ENCODE results near the gene LUC7L2.
A peak's percentile ranks its signal among the peaks of the same experiment; 100 is the strongest.
"Not testable (repeated sequence)": the region's sequence is repeated elsewhere in the genome, so short reads cannot be mapped to it uniquely, and the experiment has no call there.

The LUC7L2 gene, protein sequence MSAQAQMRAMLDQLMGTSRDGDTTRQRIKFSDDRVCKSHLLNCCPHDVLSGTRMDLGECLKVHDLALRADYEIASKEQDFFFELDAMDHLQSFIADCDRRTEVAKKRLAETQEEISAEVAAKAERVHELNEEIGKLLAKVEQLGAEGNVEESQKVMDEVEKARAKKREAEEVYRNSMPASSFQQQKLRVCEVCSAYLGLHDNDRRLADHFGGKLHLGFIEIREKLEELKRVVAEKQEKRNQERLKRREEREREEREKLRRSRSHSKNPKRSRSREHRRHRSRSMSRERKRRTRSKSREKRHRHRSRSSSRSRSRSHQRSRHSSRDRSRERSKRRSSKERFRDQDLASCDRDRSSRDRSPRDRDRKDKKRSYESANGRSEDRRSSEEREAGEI

DNA sequence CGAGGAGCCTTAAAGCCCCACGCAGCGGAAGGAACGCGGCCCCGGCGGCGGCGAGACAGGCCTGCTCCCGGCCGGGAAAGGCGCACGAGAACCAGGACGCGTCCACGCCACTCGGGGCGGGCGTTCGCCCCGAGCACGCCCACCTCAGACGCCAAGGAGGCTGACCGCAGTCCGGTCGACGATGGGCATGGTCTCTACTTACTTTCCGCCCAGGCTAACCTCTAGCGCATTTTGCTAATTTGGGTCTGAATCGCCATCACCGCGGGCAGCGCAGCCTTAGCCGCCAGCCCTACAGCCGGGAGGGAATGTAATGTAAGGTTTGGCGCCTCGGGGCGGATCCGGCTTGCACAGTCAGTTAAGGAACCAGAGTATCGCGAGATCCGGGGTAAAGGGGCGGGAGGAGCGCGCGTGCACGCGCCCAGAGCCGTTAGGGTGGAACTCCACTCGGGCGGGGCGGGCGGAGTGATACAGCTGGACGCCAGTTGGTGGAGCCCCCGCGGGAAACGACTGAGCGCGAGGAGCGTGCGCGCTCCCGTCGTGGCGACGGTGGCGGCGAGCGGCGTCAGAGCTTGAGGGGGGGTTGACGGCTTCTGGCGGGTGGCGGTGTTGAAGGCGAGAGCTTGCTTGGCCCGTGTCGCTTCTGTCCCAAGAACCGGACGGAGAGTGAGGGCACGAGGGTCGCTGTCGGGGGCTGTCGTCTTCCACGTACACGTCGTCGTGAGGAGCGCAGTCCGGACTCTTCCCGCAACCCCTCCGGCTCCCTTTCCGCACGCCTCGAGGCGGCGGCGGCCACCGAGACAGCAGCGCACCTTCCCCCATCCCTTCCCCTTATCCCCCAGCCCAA is at the start of gene LUC7L2:
Gene LUC7L2, plus strand, starts transcription at position 529 of the 844 bp plus-strand sequence. CDS start 368 bp downstream, outside the sequence.
- Mint-ChIP-seq H3K36me3 (ENCODE audit: low read depth) (peaks cover 9% of the 10 kb centered on the region), H3K4me1 (ENCODE audit: low read depth) (peaks cover 28% of the 10 kb centered on the region), H3K27ac (peak within 1 kb of the TSS; percentile 100)

DNA sequence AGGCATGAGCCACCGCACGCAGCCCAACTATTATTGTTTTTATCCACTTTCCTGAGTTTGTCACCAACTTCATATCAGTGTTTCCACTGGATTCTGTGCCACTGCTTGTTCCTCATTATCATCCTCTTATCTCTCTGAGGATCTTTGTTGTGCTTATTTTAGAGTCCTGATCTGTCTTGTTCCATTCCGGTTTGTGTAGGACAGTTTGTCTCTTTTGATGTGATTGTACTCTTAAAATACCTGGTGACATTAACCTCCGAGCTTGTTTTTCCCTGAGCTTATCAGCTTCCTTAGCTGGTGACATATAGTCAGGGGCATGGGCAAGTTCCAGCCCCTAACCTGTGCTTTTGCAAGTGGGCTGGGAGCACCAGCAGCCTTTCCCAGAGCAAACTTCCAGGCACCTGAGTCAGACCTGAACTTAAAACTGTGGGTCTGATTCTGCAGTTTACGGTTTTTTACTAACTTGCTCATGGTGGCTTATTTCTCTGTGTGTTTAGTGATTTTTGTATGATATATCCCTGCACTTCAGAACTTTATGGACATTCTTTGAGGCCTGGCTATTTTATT is 41.7 kb upstream of the LUC7L2 start:
- Mint-ChIP-seq H3K4me3 (no peak overlapping the region), H3K4me1 (ENCODE audit: low read depth) (no peaks in the 10 kb centered on the region), H3K36me3 (ENCODE audit: low read depth) (no peaks in the 10 kb centered on the region), H3K9me3 (no peaks in the 10 kb centered on the region), H3K27ac (no peak overlapping the region), H3K27me3 (ENCODE audit: low read depth) (peaks cover 4% of the 10 kb centered on the region)

More for the DNA sequence above, at the start of gene LUC7L2:
- no peaks in the 10 kb centered on the region for H3K9me3 Mint-ChIP-seq
- peak within 1 kb of the TSS; percentile 95 for H3K4me3 Mint-ChIP-seq
- H3K27me3 Mint-ChIP-seq (ENCODE audit: low read depth): no peaks in the 10 kb centered on the region

DNA sequence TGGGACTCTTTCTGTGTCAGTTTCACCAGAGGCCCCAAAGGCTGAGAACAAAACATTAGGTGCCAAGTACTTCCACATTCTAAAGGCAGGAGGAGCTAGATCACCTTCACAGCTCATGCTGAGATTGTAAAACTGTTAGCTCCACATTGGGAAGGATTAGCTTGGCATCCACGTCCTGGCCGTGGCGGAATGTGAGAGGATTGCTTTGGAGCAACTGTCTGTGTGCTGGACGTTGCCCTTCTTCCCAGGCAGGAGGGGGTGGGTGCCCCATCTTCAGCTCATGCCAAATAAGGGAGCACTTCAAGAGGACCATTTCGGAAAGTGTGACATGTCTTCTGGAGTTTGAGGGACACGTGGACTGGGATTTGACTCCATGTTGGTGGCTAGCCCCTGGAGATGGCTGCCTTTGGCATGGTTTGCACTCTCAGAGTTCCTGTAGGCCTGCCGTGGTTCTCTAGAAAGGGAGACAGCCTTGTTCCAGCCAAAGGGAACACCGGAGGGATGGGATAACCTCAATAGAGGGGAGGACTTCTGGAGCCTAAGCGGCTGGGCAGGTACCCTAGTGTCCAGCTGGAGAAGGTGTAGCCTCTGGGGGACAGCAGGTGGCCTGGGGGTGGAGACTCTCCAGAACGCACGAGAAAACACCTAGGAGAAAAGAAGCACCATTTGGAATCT is 38.5 kb upstream of the LUC7L2 start:
- Mint-ChIP-seq H3K27me3 (ENCODE audit: low read depth) (no peaks in the 10 kb centered on the region), H3K27ac (no peak overlapping the region), H3K4me3 (no peak overlapping the region), H3K4me1 (ENCODE audit: low read depth) (no peaks in the 10 kb centered on the region), H3K36me3 (ENCODE audit: low read depth) (no peaks in the 10 kb centered on the region), H3K9me3 (no peaks in the 10 kb centered on the region)

DNA sequence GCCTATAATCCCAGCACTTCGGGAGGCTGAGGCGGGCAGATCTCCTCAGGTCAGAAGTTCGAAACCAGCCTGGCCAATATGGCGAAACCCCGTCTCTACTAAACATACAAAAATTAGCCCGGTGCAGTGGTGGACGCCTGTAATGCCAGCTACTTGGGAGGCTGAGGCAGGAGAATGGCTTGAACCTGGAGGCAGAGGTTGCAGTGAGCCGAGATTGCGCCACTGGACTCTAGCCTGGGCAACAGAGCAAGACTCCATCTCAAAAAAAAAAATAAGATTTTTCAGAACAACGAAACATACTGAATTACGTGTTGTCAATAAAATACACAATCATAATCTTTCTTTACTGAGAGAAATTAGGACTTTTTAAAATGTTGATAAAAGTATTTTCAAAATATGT is 35.0 kb upstream of the LUC7L2 start:
- not testable (repeated sequence) for H3K27me3 Mint-ChIP-seq (ENCODE audit: low read depth); H3K36me3 Mint-ChIP-seq (ENCODE audit: low read depth); H3K4me3 Mint-ChIP-seq; H3K27ac Mint-ChIP-seq; H3K9me3 Mint-ChIP-seq; H3K4me1 Mint-ChIP-seq (ENCODE audit: low read depth)

DNA sequence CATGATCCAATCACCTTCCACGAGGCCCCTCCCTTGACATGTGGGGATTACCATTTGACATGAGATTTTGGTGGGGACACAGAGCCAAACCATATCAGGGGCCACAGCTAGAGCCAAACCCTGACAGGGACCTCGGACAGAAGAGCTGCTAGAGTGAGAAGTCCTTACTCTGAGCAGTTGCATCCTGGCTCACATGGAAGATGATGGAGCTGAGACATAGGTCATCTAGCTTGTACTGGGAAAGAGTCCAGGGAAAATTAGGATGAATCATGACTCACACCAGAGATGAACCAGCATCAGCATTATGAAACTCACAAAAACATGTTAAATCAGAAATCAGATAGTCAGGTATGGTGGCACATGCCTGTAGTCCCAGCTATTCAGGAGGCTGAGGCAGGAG is 31.3 kb upstream of the LUC7L2 start:
- no peak overlapping the region for H3K4me3 Mint-ChIP-seq
- H3K9me3 Mint-ChIP-seq: no peaks in the 10 kb centered on the region
- no peak overlapping the region for H3K27ac Mint-ChIP-seq
- H3K36me3 Mint-ChIP-seq (ENCODE audit: low read depth): no peaks in the 10 kb centered on the region
- peaks cover 7% of the 10 kb centered on the region for H3K4me1 Mint-ChIP-seq (ENCODE audit: low read depth)
- no peaks in the 10 kb centered on the region for H3K27me3 Mint-ChIP-seq (ENCODE audit: low read depth)

DNA sequence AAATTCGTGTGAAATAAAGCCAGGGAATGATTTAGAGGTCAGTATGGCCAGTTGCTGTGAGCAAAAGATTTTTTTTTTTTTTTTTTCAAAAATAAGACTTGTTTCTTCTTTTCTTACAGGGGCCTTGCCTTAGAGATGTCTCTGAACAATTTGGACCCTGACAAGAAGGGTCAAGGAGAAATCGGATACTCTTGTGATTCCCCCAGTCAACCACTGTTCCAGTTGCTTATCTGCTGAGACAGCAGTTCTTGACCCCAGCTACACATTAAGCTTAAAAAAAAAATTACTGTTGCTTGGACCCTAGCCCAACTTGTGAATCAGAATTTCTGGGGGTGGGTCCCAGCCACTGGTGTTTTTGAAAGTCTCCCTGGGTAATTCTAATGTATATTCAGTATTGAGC is 30.6 kb upstream of the LUC7L2 start:
- no peaks in the 10 kb centered on the region for H3K36me3 Mint-ChIP-seq (ENCODE audit: low read depth)
- no peaks in the 10 kb centered on the region for H3K9me3 Mint-ChIP-seq
- H3K4me1 Mint-ChIP-seq (ENCODE audit: low read depth): peaks cover 7% of the 10 kb centered on the region
- no peak overlapping the region for H3K27ac Mint-ChIP-seq
- no peak overlapping the region for H3K4me3 Mint-ChIP-seq
- H3K27me3 Mint-ChIP-seq (ENCODE audit: low read depth): no peaks in the 10 kb centered on the region

DNA sequence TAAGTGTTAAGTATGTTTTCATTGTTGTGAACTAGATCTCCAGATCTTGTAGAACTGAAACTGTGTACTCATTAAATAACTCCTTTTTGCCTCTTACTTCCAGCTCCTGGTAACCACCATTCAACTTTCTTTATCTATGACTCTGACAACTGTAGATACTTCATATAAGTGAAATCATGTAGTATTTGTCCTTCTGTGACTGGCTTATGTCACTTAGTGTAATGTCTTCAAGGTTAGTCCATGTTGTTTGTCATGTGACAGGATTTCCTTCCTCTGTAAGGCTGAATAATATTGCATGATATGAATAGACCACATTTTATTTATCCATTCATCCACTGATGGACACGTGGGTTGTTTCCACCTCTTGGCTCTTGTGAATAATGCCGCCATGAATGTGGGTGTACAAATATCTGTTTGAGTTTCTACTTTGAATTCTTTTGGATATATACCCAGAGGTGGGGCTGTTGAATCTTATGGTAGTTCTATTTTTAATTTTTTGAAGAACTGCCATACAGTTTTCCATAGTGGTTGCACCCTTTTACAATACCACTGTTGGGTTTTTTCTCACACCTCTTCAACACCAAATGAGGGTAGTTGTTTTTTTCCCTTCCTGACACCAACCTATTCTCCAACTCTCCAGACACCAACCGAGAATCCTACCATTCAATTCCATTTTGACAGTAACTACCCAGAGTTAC is 29.2 kb upstream of the LUC7L2 start:
- Mint-ChIP-seq H3K27ac (no peak overlapping the region), H3K27me3 (ENCODE audit: low read depth) (no peaks in the 10 kb centered on the region), H3K9me3 (no peaks in the 10 kb centered on the region), H3K4me3 (no peak overlapping the region), H3K36me3 (ENCODE audit: low read depth) (no peaks in the 10 kb centered on the region), H3K4me1 (ENCODE audit: low read depth) (peaks cover 7% of the 10 kb centered on the region)

DNA sequence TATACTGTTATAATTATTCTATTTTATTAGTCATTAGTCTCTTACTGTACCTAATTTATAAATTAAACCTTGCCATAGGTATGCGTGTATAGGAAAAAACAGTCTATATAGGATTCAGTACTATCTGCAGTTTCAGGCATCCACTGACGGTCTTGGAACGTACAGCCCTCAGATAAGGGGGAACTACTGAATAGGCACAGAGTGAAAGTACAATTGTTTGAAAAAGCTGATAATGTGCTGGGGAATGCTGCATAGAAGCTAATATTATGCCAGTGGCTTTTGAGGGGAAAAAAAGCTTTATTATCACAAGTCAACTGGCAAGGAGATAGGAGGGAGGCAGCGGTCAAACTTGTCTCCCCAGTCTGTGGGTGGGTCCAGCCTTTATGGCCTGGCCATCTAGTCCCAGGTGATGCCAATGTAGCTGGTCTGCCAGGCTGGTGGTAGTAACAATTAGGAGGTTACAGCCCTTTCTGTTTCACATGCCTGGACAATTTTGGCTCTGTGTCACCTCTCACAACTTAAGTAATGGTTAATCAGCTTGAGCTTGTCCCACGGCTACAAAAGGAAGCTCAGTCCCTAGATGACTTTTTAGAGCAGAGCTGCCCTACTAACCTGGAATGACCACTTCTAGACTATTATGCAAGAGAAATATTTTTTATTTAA is 26.9 kb upstream of the LUC7L2 start:
- Mint-ChIP-seq H3K36me3 (ENCODE audit: low read depth) (no peaks in the 10 kb centered on the region), H3K4me1 (ENCODE audit: low read depth) (peaks cover 7% of the 10 kb centered on the region), H3K27ac (no peak overlapping the region), H3K4me3 (no peak overlapping the region), H3K9me3 (no peaks in the 10 kb centered on the region), H3K27me3 (ENCODE audit: low read depth) (no peaks in the 10 kb centered on the region)

DNA sequence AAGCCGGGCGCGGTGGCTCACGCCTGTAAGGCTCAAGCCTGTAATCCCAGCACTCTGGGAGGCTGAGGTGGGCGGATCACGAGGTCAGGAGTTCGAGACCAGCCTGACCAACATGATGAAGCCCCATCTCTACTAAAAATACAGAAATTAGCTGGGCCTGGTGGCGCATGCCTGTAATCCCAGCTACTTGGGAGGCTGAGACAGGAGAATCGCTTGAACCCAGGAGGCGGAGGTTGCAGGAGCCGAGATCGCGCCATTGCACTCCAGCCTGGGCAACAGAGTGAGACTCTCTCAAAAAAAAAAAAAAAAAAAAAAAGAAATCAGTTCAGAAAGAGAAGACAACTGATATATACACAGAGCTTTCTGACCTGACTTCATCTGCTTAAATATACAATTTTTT is 26.3 kb upstream of the LUC7L2 start:
- not testable (repeated sequence) for H3K27ac Mint-ChIP-seq; H3K36me3 Mint-ChIP-seq (ENCODE audit: low read depth); H3K4me3 Mint-ChIP-seq; H3K27me3 Mint-ChIP-seq (ENCODE audit: low read depth); H3K4me1 Mint-ChIP-seq (ENCODE audit: low read depth); H3K9me3 Mint-ChIP-seq

DNA sequence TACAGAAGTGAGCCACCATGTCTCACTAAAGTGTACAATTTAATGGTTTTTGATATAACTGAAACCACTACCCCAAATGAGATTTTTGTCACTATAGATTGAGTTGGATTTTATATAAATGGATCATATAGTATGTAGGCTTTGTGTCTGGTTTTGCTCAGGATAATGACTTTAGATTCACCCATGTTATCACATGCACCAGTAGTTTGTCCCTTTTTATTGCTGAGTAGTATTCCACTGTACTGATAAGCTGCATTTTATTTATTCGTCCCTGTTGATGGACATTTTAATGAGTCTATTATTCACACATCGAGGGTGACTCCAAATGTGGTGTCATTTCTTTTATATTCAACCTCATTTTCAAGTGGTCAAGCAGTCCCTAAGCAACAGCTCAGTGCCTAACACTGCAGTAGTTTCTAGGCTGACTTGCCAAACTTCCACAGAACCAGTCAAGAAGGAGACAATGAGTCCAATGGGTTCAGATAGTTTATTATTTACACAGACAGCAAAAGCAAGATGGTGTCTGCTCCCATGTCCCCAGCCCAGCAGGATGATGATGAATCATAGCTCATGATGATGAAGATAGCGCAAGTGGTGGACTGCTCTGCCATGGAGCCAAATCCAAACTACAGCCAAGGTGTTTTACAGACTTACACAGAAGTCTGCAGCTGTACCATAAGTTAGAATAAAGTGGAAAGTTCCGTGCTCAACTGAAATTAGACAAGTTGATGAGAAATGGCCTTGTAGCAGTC is 25.1 kb upstream of the LUC7L2 start:
- Mint-ChIP-seq H3K27me3 (ENCODE audit: low read depth) (peaks cover 3% of the 10 kb centered on the region), H3K4me1 (ENCODE audit: low read depth) (peaks cover 11% of the 10 kb centered on the region), H3K36me3 (ENCODE audit: low read depth) (peaks cover 4% of the 10 kb centered on the region), H3K9me3 (peaks cover 6% of the 10 kb centered on the region), H3K27ac (no peak overlapping the region), H3K4me3 (no peak overlapping the region)

DNA sequence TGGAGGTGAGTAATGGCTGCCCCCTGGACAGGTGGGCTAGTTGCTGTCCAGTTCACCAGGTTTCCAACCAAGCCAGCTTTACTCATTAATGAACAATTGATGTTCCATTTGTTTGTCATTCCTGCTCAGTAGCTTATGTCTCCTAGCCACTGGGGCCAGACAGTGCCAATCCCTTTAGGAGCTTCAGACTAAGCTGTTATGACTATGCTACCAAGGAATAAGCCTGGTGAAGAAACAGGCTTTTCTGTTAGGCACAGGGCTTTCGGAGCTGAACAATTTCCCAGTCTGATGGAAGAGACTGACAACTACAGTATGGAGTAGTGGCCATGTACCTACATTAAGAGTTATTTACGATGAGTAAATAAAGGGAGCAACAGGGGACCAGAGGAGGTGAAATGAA is 20.7 kb upstream of the LUC7L2 start:
- peak overlapping the region; percentile 80 for H3K27ac Mint-ChIP-seq
- peaks cover 12% of the 10 kb centered on the region for H3K9me3 Mint-ChIP-seq
- peaks cover 10% of the 10 kb centered on the region for H3K36me3 Mint-ChIP-seq (ENCODE audit: low read depth)
- peak overlapping the region; percentile 67 for H3K4me3 Mint-ChIP-seq
- peaks cover 21% of the 10 kb centered on the region for H3K4me1 Mint-ChIP-seq (ENCODE audit: low read depth)
- H3K27me3 Mint-ChIP-seq (ENCODE audit: low read depth): peaks cover 8% of the 10 kb centered on the region

DNA sequence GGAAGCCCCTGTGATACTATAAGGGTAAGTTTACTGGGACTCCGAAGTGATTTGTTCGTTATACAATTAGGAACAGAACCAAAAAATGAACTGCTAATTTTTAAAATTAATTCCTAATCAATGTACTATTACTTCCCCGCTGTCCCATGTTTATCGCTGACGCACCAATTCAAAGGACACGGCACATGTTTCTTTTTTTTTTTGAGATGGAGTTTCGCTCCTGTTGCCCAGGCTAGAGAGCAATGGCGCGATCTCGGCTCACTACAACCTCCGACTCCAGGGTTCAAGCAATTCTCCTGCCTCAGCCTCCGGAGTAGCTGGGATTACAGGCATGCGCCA is 20.0 kb upstream of the LUC7L2 start:
- peak overlapping the region; percentile 100 for H3K27ac Mint-ChIP-seq
- peak overlapping the region; percentile 96 for H3K4me3 Mint-ChIP-seq

More for the DNA sequence above, 20.0 kb upstream of the LUC7L2 start:
- peaks cover 12% of the 10 kb centered on the region for H3K9me3 Mint-ChIP-seq
- peaks cover 8% of the 10 kb centered on the region for H3K27me3 Mint-ChIP-seq (ENCODE audit: low read depth)
- peaks cover 21% of the 10 kb centered on the region for H3K4me1 Mint-ChIP-seq (ENCODE audit: low read depth)
- H3K36me3 Mint-ChIP-seq (ENCODE audit: low read depth): peaks cover 10% of the 10 kb centered on the region
